HL-60 (cell line): ENCODE data around the gene CAPG.

Source experiments
- DNase-seq, 2 experiments: peaks; one replicate each; pipeline ENCODE4 v3.0.0-alpha.2; 2010 to 2020; ENCODE audit warnings: low read depth in 1 of 2, low spot score in 1 of 2
- H3K27ac ChIP-seq: fragments of 250-450 bp; sonication (Bioruptor Pico); replicated peaks from 2 replicates; pipeline ENCODE4 v1.5.1; 2020; ENCODE audit warnings: mild to moderate bottlenecking, moderate library complexity
- H3K27me3 ChIP-seq: fragments of 250-450 bp; sonication (Bioruptor Pico); 2 replicates; pipeline ENCODE4 v1.5.1; 2021; ENCODE audit warnings: mild to moderate bottlenecking, moderate library complexity; ENCODE audit not compliant: insufficient read depth, poor library complexity, severe bottlenecking
- H3K4me3 ChIP-seq: replicated peaks from 2 replicates; pipeline ENCODE4 v1.5.1; 2011; ENCODE audit warnings: mild to moderate bottlenecking, control low read depth, low read length; ENCODE audit not compliant: insufficient read depth
- GABPA ChIP-seq: IDR thresholded peaks from 2 replicates; pipeline ENCODE4 v1.6.1; 2012; ENCODE audit warnings: low read depth
- POLR2AphosphoS5 ChIP-seq: IDR thresholded peaks from 2 replicates; pipeline ENCODE4 v1.6.1; 2012; ENCODE audit warnings: low read depth
- REST ChIP-seq: IDR thresholded peaks from 2 replicates; pipeline ENCODE4 v1.6.1; 2012; ENCODE audit warnings: low read depth; ENCODE audit not compliant: insufficient replicate concordance
- SPI1 ChIP-seq: IDR thresholded peaks from 2 replicates; pipeline ENCODE4 v1.6.1; 2012; ENCODE audit warnings: low read depth, mild to moderate bottlenecking, borderline replicate concordance
- long read RNA-seq: library from polyadenylated mRNA; unstranded; transcript quantifications from one replicate; pipeline ENCODE4 v2.0.0, GENCODE V29; 2020
- TF ChIP-seq, protein P1 (sequence below): IDR thresholded peaks from one replicate; pipeline ENCODE4 v1.5.1; 2011; ENCODE audit warnings: low read length, control low read depth, inconsistent platforms; ENCODE audit not compliant: insufficient read depth

CAPG gene
- long read RNA-seq, transcript CAPG-201 (10 exons, 1,442 nt), result major isoform, 730 of 806 reads
- long read RNA-seq, partial matches to known transcripts, result 32 of 806 reads
- long read RNA-seq, other reads (novel, unspliced or antisense), result 44 of 806 reads

DNA sequence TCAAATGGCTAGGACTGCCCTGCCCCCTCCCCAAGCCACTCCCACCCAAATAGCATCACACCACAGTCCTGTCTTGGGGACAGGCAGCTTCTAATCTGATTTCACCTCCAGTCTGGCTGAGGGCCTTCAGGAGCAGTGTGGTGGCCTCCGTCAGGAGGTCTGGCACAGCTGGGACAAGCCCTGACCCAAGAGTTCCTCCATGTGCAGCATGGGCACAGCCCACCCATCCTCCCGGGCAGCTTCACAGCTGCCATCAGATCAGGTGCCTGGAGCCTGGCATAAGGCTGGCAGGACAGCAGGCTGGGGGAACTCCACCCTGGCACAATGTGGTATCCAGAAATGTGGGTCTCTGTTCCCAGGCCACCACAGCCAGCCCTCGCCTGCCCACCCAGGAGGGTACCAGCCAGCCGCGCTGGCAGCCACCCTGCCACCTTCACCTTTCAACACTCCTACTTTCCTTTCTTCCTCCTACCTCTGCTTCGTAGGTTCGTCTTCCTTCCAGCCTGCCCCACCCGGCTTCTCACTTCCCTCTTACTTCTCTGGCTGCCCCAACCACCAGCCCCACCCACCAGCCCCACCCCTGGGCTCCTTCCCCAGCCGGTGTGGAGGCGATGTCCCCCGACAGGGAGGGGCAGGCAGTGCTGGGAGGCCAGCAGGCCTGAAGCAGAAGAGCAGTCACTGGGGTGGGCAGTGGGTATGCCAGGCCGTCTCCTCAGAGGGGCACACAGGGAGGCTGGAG is at the start of gene CAPG:
TSS of gene CAPG (minus strand) at position 522 of the 739 bp plus-strand sequence. CDS start 8,221 bp downstream, outside the sequence.
- TF ChIP-seq, protein P1, sequence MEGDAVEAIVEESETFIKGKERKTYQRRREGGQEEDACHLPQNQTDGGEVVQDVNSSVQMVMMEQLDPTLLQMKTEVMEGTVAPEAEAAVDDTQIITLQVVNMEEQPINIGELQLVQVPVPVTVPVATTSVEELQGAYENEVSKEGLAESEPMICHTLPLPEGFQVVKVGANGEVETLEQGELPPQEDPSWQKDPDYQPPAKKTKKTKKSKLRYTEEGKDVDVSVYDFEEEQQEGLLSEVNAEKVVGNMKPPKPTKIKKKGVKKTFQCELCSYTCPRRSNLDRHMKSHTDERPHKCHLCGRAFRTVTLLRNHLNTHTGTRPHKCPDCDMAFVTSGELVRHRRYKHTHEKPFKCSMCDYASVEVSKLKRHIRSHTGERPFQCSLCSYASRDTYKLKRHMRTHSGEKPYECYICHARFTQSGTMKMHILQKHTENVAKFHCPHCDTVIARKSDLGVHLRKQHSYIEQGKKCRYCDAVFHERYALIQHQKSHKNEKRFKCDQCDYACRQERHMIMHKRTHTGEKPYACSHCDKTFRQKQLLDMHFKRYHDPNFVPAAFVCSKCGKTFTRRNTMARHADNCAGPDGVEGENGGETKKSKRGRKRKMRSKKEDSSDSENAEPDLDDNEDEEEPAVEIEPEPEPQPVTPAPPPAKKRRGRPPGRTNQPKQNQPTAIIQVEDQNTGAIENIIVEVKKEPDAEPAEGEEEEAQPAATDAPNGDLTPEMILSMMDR, result no peak
- TF ChIP-seq GABPA (no peak), REST (no peak), SPI1 (peak; percentile 74), POLR2AphosphoS5 (no peak)
- Histone ChIP-seq H3K4me3 (peak within 1 kb of the TSS; percentile 58), H3K27me3 (no peaks in the 10 kb centered on the region), H3K27ac (peak within 1 kb of the TSS; percentile 72)
- peak; percentile 64 to 93 for DNase-seq

DNA sequence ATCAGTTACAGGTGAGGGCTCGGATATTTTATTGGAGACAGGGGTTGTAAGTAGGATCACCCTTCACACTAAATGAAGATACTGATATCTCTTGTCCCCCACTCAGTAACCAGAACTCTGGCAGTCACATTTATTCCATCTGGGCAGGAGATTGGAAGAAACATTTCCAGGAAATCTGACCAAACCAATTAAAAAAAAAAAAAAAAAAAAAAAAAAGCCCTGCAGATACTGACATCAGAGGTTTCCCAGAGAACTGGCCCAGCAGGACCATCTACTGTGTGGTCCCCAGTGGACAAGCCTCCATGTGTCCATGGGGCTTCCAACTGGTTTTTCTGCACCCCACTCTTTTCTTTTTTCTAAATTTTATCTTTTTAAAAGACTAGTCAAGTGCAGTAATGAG is 49.6 kb upstream of the CAPG start:
- Histone ChIP-seq H3K27me3 (no peaks in the 10 kb centered on the region), H3K27ac (no peak overlapping the region), H3K4me3 (no peak overlapping the region)
- DNase-seq, result no peak
- TF ChIP-seq GABPA (no peak), POLR2AphosphoS5 (no peak), REST (no peak), SPI1 (no peak)
- TF ChIP-seq, protein P1, result no peak

GRCh38 chr2:85458601-85459563 is 48.7 kb upstream of the CAPG start:
- Histone ChIP-seq H3K27ac (no peak overlapping the region), H3K27me3 (no peaks in the 10 kb centered on the region), H3K4me3 (no peak overlapping the region)
- TF ChIP-seq POLR2AphosphoS5 (no peak), REST (no peak), SPI1 (no peak), GABPA (no peak)
- TF ChIP-seq, protein P1, result no peak
- no peak for DNase-seq
